T-cell (primary cell): Measurements from ENCODE around the gene F11R. TPM values are rescaled to one million over a fixed set of nuclear protein-coding genes. Genes with fewer than 3 reads are reported as not detected.

Source experiments
- ATAC-seq, 4 experiments: fragments of 200-7000 bp in 3 of 4; fragments of 150-1000 bp in 1 of 4; cut with Tn5 transposase; replicated peaks in 1 of 4; 1 replicate in 3 of 4; 2 replicates in 1 of 4; pipeline ENCODE4 v1.10.0; 2021; ENCODE audit warnings: moderate library complexity in 3 of 4, mild to moderate bottlenecking in 2 of 4, moderate number of reproducible peaks in 1 of 4
- CTCF ChIA-PET, 2 donors: fragments of 300-600 bp; sonication (Branson Sonifier 250); formaldehyde crosslinking; loops; one replicate each; lab custom pipeline; 2022; ENCODE audit warnings: antibody characterized with exemption in 2 of 2; lab: Charles Lee
- POLR2A ChIA-PET, 2 donors: fragments of 300-600 bp; sonication (Branson Sonifier 250); formaldehyde crosslinking; loops; one replicate each; lab custom pipeline; 2022; ENCODE audit warnings: antibody characterized with exemption in 2 of 2; lab: Charles Lee
- DNase-seq, 35 experiments: peaks; one replicate each; pipeline versions ENCODE4 v3.0.0 to v3.0.0-alpha.2; 2013 to 2023
- H3K27ac ChIP-seq: one replicate; pipeline ENCODE4 v1.5.1; 2013; ENCODE audit warnings: low read length
- H3K27me3 ChIP-seq, 2 experiments: replicated peaks in 1 of 2; 1 replicate in 1 of 2; 2 replicates in 1 of 2; pipeline versions ENCODE4 v1.6.1 to v1.7.0; 2013; ENCODE audit warnings: low read length in 1 of 2, mixed read lengths in 1 of 2; ENCODE audit not compliant: control insufficient read depth in 2 of 2, insufficient read depth in 2 of 2; ENCODE audit errors: extremely low read depth in 1 of 2
- H3K36me3 ChIP-seq, 2 donors: 1 replicate in 1 of 2; 2 replicates in 1 of 2; pipeline versions ENCODE4 v1.6.1 to v1.7.0; 2013; ENCODE audit warnings: low read length in 1 of 2; ENCODE audit not compliant: control insufficient read depth in 2 of 2, insufficient read depth in 1 of 2; ENCODE audit errors: extremely low read depth in 1 of 2
- H3K4me1 ChIP-seq, 2 experiments: 1 replicate in 1 of 2; 2 replicates in 1 of 2; pipeline versions ENCODE4 v1.6.1 to v1.7.0; 2013; ENCODE audit warnings: low read length in 2 of 2, mixed read lengths in 1 of 2; ENCODE audit not compliant: insufficient read depth in 2 of 2, control insufficient read depth in 1 of 2; ENCODE audit errors: extremely low read depth in 1 of 2
- H3K4me3 ChIP-seq, 2 donors: 1 replicate in 1 of 2; 2 replicates in 1 of 2; pipeline versions ENCODE4 v1.5.1 to v1.7.0; 2013; ENCODE audit warnings: mild to moderate bottlenecking in 2 of 2, low read length in 1 of 2, moderate library complexity in 1 of 2; ENCODE audit not compliant: control insufficient read depth in 1 of 2; ENCODE audit errors: extremely low read depth in 1 of 2
- H3K9me3 ChIP-seq: 2 replicates; pipeline ENCODE4 v1.7.0; 2013
- H3K27ac Mint-ChIP-seq, 2 donors: one replicate each; pipeline ENCODE4 v1.8.0; 2020 to 2021; ENCODE audit warnings: mild to moderate bottlenecking in 2 of 2, mixed read lengths in 2 of 2
- H3K27me3 Mint-ChIP-seq, 2 donors: one replicate each; pipeline ENCODE4 v1.8.0; 2021 to 2022; ENCODE audit warnings: mixed read lengths in 2 of 2
- H3K36me3 Mint-ChIP-seq: one replicate; pipeline ENCODE4 v1.8.0; 2021; ENCODE audit warnings: mixed read lengths
- H3K4me1 Mint-ChIP-seq, 3 donors: one replicate each; pipeline ENCODE4 v1.8.0; 2020 to 2022; ENCODE audit warnings: mixed read lengths in 3 of 3, mild to moderate bottlenecking in 1 of 3
- H3K4me3 Mint-ChIP-seq, 3 donors: one replicate each; pipeline ENCODE4 v1.8.0; 2020 to 2022; ENCODE audit warnings: mild to moderate bottlenecking in 3 of 3, mixed read lengths in 3 of 3, moderate library complexity in 3 of 3
- H3K9me3 Mint-ChIP-seq, 3 donors: one replicate each; pipeline ENCODE4 v1.8.0; 2020 to 2022; ENCODE audit warnings: mixed read lengths in 3 of 3
- WGBS: methylation state at CpG from one replicate; pipeline ENCODE4 v1.1.5; 2013; ENCODE audit warnings: missing lambda C conversion rate; ENCODE audit not compliant: insufficient coverage; 5-methylcytosine and 5-hydroxymethylcytosine counted together
- total RNA-seq, 35 experiments: library from RNA in 6 of 35; stranded (reverse) in 6 of 35; fragments of 120-200 nt in 1 of 35; gene quantifications; one replicate each; pipeline versions ENCODE4 v1.2.1 to v1.2.4 and lab custom pipeline; 2013 to 2026

The F11R gene
- total RNA-seq, 5 donors from 2014 or later (not counting 1 experiment from before 2014, with no cell fraction given) = 14.6 to 21.0 (median 18.7) TPM

DNA sequence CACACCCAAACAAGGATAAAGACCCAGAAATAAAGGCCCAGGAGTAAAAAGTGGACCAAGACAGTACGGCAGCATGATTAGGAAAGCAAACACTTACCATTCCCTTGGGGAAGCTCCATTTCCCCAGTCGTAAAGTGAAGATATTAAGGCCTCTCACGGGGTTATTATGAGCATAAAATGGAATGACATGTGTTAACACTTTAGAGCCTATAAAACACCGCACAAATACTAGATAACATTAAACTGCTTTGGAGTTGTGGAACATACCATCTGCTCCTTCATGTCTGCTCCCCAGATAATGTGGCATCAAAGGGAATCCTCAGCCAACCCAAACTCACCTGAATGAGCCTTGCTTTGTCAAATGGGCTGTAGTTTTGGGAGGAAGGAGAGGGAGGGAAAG lies 57.4 kb downstream of the F11R start:
- no peaks in the 10 kb centered on the region for H3K9me3 ChIP-seq
- no peak overlapping the region for H3K4me3 Mint-ChIP-seq
- H3K36me3 Mint-ChIP-seq = no peaks in the 10 kb centered on the region
- ChIA-PET POLR2A (no interaction called here), CTCF (no interaction called here)
- H3K27me3 ChIP-seq = no peaks in the 10 kb centered on the region
- no peaks in the 10 kb centered on the region for H3K9me3 Mint-ChIP-seq
- DNase-seq (no peak), ATAC-seq (no peak)
- no peak overlapping the region for H3K4me3 ChIP-seq
- H3K27ac ChIP-seq = no peak overlapping the region
- no peaks in the 10 kb centered on the region for H3K4me1 ChIP-seq
- H3K4me1 Mint-ChIP-seq = no peaks in the 10 kb centered on the region
- H3K27ac Mint-ChIP-seq = no peak overlapping the region
- H3K27me3 Mint-ChIP-seq = peaks cover 3% of the 10 kb centered on the region in 2 donors
- no peaks in the 10 kb centered on the region for H3K36me3 ChIP-seq
- no CpG with 5 or more reads among the region's 4 CpGs for WGBS

DNA sequence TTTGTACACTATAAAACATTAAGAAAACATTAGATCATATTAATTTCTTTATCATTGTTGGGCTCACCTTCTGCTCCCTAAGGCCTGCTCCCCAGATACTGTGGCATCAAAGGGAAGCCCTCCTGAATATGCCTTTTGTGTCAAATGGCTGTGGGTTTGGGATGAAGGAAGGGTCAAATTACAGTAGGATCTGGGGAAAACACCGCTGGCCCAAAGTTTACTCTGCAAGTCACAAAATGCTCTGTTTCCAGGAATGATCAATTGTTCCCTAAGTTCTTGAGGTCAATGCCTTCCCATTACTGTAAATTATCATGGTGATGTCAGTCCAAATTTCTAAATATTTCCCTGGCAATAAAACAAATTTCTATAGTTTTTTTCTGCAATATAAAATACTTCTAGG lies 59.5 kb downstream of the F11R start:
- Mint-ChIP-seq H3K27me3 (no peaks in the 10 kb centered on the region), H3K9me3 (no peaks in the 10 kb centered on the region), H3K36me3 (no peaks in the 10 kb centered on the region), H3K27ac (no peak overlapping the region), H3K4me1 (no peaks in the 10 kb centered on the region), H3K4me3 (no peak overlapping the region)
- CTCF ChIA-PET = interaction anchor here in 1 of 2 donors (0.7 kb wide), 1 partner anchor 29 kb away, joined by 3 read pairs; no protein-coding TSS in a partner anchor
- no peak overlapping the region for H3K4me3 ChIP-seq
- H3K4me1 ChIP-seq = no peaks in the 10 kb centered on the region
- no peak for ATAC-seq
- POLR2A ChIA-PET = no interaction called here
- H3K27me3 ChIP-seq = no peaks in the 10 kb centered on the region
- no peak for DNase-seq
- H3K27ac ChIP-seq = no peak overlapping the region
- H3K36me3 ChIP-seq = no peaks in the 10 kb centered on the region
- WGBS = no CpG with 5 or more reads among the region's 1 CpG
- H3K9me3 ChIP-seq = no peaks in the 10 kb centered on the region

DNA sequence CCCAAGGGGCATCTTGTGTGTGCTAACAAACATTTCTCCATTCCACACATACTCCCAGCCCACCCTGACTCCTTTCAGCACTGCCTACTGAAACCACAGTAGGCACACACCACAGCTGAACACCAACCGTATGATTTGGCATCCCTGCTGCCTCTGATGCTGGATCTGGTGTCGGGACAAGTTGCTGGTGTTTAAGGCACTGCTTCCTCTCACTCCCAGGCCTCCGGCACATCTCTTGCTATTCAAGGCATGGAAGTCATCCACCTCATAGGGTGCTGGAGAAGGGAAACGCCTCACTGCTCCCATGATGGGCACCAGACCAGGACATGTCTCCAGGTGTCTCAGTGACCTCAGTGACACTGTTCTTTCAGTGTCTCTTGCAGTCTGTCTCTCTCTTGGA lies 64.0 kb downstream of the F11R start:
- DNase-seq (no peak), ATAC-seq (no peak)
- H3K4me1 Mint-ChIP-seq = peaks cover 4 to 7% (median 6%) of the 10 kb centered on the region in 3 donors

DNA sequence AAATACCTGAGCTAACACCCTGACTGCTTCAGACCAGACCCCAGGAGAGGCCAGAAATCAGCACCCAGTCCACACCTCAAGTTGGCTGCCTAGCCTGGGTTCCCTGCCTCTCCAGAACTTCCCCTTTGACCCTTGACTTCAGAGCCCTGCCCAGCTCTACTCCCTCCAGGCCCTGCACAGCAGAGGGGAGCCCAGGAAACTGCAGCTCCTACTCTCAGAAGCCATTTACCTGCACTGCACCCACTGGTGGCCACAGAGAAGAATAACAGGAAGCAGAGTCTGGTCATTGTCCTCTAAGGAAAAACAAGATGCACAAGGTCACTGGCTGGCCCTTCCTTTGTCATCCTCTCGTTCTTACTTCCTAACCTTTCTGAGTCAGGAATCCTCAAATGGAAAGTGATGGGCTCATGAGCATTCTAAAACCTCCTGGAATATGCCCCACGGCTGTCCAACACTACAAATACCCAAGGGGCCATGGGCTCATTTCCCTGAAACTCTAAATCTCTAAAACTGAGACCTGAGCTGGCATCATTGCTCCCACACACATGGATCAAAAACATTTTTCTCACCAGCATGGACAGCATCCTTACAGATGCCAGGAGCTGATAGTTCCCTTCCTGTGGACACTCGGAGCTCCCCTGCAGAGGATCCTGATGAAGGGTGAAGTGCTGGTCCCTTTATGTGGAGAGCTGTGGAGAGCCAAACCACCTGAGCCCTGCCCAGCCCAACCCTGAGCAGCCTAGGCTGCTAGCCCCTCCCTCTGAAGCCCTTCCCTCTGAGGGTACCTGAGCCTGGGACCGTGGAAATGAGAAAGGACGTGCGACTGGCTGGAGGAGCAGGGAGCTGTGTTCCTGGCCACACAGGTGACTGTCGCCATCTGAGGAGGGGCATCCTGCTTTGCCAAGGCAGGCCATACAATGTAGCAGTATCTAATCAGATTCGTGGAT lies 66.5 kb downstream of the F11R start, which contains the start of gene ITLN2:
Gene ITLN2 (minus strand): TSS at position 652 of the 947 bp plus-strand sequence. CDS start 68 bp downstream, at position 584.
- H3K27me3 ChIP-seq = no peaks in the 10 kb centered on the region
- H3K27ac ChIP-seq = no peak within 1 kb of the TSS

More for the DNA sequence above, 64.0 kb downstream of the F11R start:
- Histone ChIP-seq H3K4me3 (no peak overlapping the region), H3K27me3 (no peaks in the 10 kb centered on the region), H3K4me1 (peaks cover 0 to 4% of the 10 kb centered on the region in 2 experiments), H3K9me3 (no peaks in the 10 kb centered on the region), H3K36me3 (no peaks in the 10 kb centered on the region), H3K27ac (no peak overlapping the region)
- ChIA-PET CTCF (no interaction called here), POLR2A (no interaction called here)
- no peak overlapping the region for H3K4me3 Mint-ChIP-seq
- no peaks in the 10 kb centered on the region for H3K9me3 Mint-ChIP-seq
- H3K27me3 Mint-ChIP-seq = no peaks in the 10 kb centered on the region
- H3K36me3 Mint-ChIP-seq = no peaks in the 10 kb centered on the region
- no peak overlapping the region for H3K27ac Mint-ChIP-seq
- 49% methylated on average over 3 of the region's 4 CpGs for WGBS

DNA sequence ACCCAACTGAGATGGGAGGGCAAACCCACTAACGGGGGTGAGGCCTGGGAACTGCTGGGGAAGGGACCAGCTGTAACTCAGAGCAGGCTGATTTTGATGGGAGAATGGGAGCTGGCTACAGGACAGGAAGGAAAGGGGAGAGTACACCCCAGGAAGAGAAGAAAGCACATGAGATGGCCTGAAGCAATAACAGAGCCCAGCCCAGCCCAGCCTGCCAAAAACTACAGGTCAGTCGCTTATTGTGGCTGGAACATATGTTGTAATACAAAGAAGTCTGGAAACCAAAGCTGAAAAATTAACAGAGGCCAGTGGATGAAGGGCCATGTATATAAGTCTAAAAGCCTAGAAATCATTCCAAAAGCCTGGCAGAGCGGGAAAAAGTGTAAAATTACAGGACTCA lies 67.9 kb downstream of the F11R start:
- H3K27ac Mint-ChIP-seq = no peak overlapping the region
- 80% methylated on average over 1 of the region's 3 CpGs for WGBS

More for the DNA sequence above, 66.5 kb downstream of the F11R start, which contains the start of gene ITLN2:
- 84% methylated on average over 8 of the region's 8 CpGs for WGBS
- POLR2A ChIA-PET = no interaction called here
- Histone ChIP-seq H3K9me3 (no peaks in the 10 kb centered on the region), H3K4me3 (no peak within 1 kb of the TSS), H3K36me3 (no peaks in the 10 kb centered on the region), H3K4me1 (peaks cover 0 to 15% of the 10 kb centered on the region in 2 experiments)
- peak; percentile 64 to 73 (median 69) for ATAC-seq
- no peaks in the 10 kb centered on the region for H3K36me3 Mint-ChIP-seq
- no peaks in the 10 kb centered on the region for H3K9me3 Mint-ChIP-seq
- peak in 33 of 35 experiments; percentile 5 to 62 (median 25) for DNase-seq
- peaks cover 9 to 12% (median 10%) of the 10 kb centered on the region in 3 donors for H3K4me1 Mint-ChIP-seq
- no peaks in the 10 kb centered on the region for H3K27me3 Mint-ChIP-seq
- CTCF ChIA-PET = interaction anchor here (0.7 to 5.1 kb wide), 14 partner anchors 57 to 274 kb away, joined by 3 to 73 read pairs (median 4); no protein-coding TSS in a partner anchor
- H3K27ac Mint-ChIP-seq = peak within 1 kb of the TSS; percentile 16 to 48
- no peak within 1 kb of the TSS for H3K4me3 Mint-ChIP-seq

DNA sequence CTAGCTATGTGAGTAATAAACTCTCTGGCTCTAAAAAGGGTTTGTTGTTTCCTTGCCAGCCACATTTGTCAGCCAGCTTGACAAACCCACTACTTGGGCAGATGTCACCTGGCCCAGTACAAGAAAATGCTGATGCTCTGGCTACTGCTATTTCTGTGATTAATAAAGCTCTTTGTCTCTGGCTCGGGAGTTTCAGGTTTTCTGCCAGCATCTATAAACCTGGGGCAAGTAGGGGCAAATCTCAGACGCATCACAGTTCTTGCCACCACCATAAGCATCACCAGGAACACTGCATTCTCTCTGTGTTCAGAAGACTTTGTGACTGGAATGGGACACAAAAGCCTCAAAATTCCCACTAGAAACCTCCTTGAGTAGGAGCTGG lies 68.8 kb downstream of the F11R start:
- no peak overlapping the region for H3K4me3 ChIP-seq
- Mint-ChIP-seq H3K9me3 (no peaks in the 10 kb centered on the region), H3K27ac (no peak overlapping the region), H3K27me3 (no peaks in the 10 kb centered on the region), H3K36me3 (no peaks in the 10 kb centered on the region), H3K4me1 (peaks cover 9 to 12% (median 10%) of the 10 kb centered on the region in 3 donors), H3K4me3 (no peak overlapping the region)
- DNase-seq = no peak
- no peaks in the 10 kb centered on the region for H3K9me3 ChIP-seq
- no peaks in the 10 kb centered on the region for H3K36me3 ChIP-seq
- H3K27me3 ChIP-seq = no peaks in the 10 kb centered on the region
- H3K4me1 ChIP-seq = peaks cover 0 to 18% of the 10 kb centered on the region in 2 experiments
- POLR2A ChIA-PET = interaction anchor here in 1 of 2 donors (0.5 kb wide), 1 partner anchor 169 kb away, joined by 4 read pairs; no protein-coding TSS in a partner anchor
- no peak overlapping the region for H3K27ac ChIP-seq
- 100% methylated on average over 1 of the region's 2 CpGs for WGBS
- CTCF ChIA-PET = interaction anchor here (0.5 to 5.1 kb wide), 26 partner anchors 25 to 412 kb away, joined by 3 to 73 read pairs (median 6); partner anchors contain the start of gene LY9 (in 1 of the 2)
- ATAC-seq = no peak

More for the DNA sequence above, 67.9 kb downstream of the F11R start:
- Histone ChIP-seq H3K27ac (no peak overlapping the region), H3K4me3 (no peak overlapping the region), H3K4me1 (peaks cover 0 to 16% of the 10 kb centered on the region in 2 experiments), H3K9me3 (no peaks in the 10 kb centered on the region), H3K27me3 (no peaks in the 10 kb centered on the region), H3K36me3 (no peaks in the 10 kb centered on the region)
- POLR2A ChIA-PET = no interaction called here
- H3K9me3 Mint-ChIP-seq = no peaks in the 10 kb centered on the region
- ATAC-seq (no peak), DNase-seq (no peak)
- CTCF ChIA-PET = interaction anchor here (0.5 to 5.1 kb wide), 14 partner anchors 38 to 273 kb away, joined by 3 to 73 read pairs (median 6); no protein-coding TSS in a partner anchor
- H3K27me3 Mint-ChIP-seq = no peaks in the 10 kb centered on the region
- no peak overlapping the region for H3K4me3 Mint-ChIP-seq
- peaks cover 9 to 12% (median 10%) of the 10 kb centered on the region in 3 donors for H3K4me1 Mint-ChIP-seq
- no peaks in the 10 kb centered on the region for H3K36me3 Mint-ChIP-seq
